ENCODE data around the gene HSPB9. TPM values are rescaled to one million over a fixed set of nuclear protein-coding genes. Genes with fewer than 3 reads are reported as not detected.

Gene HSPB9
- total and polyA plus RNA-seq, 9 of the 15 experiments (the other 6 are each of a cell fraction or from before 2014, with no cell fraction given) = 0.04 to 0.16 (median 0.08) TPM; not detected in 3

- H3K36me3 ChIP-seq (ENCODE audit: control insufficient read depth, insufficient read depth, low read length) = no peaks in the 10 kb centered on the region
- H3K9me1 ChIP-seq (ENCODE audit: control insufficient read depth, insufficient read depth, low read length) = no peaks in the 10 kb centered on the region
- H3K4me3 ChIP-seq = no peak overlapping the region
- ATAC-seq (no peak), FAIRE-seq (no peak), DNase-seq (ENCODE audit: extremely low read depth in 1 of 4, low spot score in 3 of 4) (no peak)
- in situ Hi-C loops (cut with MboI) (loop anchor here (25.0 kb wide), 1 partner anchor 369 kb away; the partner anchor contains the start of gene HAP1), intact Hi-C loops (cut with micrococcal nuclease) (no loop called here)
- H3K27me3 ChIP-seq (ENCODE audit: control insufficient read depth in 2 of 2, insufficient read depth in 2 of 2, low read length in 2 of 2) = no peaks in the 10 kb centered on the region
- POLR2A ChIA-PET = no interaction called here
- BruUV-seq (replicated peaks) = no TSS peak
- no peak overlapping the region for H2AFZ ChIP-seq (ENCODE audit: low read depth, low read length)
- no peaks in the 10 kb centered on the region for H4K20me1 ChIP-seq (replicated peaks; ENCODE audit: control insufficient read depth, insufficient read depth, low read length)
- no peak overlapping the region for H3K4me2 ChIP-seq (ENCODE audit: insufficient read depth, low read length)
- no peaks in the 10 kb centered on the region for H3K79me2 ChIP-seq (ENCODE audit: control insufficient read depth, insufficient read depth, low read length)
- no peak overlapping the region for H3K9ac ChIP-seq (ENCODE audit: insufficient read depth in 1 of 2, low read depth in 2 of 2, low read length in 2 of 2)
- H3K4me1 ChIP-seq (replicated peaks in 1 of 2; ENCODE audit: control insufficient read depth in 2 of 2, insufficient read depth in 2 of 2, low read length in 2 of 2) = peaks cover 14 to 45% of the 10 kb centered on the region in 2 experiments; a peak in 4 of 5 replicates
- 0% methylated on average over 1 of the region's 2 CpGs for WGBS (ENCODE audit: insufficient coverage, low coverage, missing lambda C conversion rate)
- H3K9me3 ChIP-seq (replicated peaks; ENCODE audit: control insufficient read depth, insufficient read depth, low read depth, low read length) = no peaks in the 10 kb centered on the region
- TF ChIP-seq PHF21A (IDR thresholded peaks at IDR 0.05; ENCODE audit: borderline replicate concordance, low read depth) (no peak), DLX4 (CRISPR knock-in tag; IDR thresholded peaks at IDR 0.05) (no peak), TRIM28 (IDR thresholded peaks at IDR 0.05) (no peak)
- TF ChIP-seq, protein P1, sequence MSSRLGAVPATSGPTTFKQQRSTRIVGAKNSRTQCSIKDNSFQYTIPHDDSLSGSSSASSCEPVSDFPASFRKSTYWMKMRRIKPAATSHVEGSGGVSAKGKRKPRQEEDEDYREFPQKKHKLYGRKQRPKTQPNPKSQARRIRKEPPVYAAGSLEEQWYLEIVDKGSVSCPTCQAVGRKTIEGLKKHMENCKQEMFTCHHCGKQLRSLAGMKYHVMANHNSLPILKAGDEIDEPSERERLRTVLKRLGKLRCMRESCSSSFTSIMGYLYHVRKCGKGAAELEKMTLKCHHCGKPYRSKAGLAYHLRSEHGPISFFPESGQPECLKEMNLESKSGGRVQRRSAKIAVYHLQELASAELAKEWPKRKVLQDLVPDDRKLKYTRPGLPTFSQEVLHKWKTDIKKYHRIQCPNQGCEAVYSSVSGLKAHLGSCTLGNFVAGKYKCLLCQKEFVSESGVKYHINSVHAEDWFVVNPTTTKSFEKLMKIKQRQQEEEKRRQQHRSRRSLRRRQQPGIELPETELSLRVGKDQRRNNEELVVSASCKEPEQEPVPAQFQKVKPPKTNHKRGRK (tag; IDR thresholded peaks at IDR 0.05) = peak; percentile 76
- no peak overlapping the region for H3K27ac ChIP-seq (ENCODE audit: extremely low read depth, low read depth, low read length)
- CTCF ChIA-PET (ENCODE audit: low intra/inter-chr PET ratio) = no interaction called here
These were observed 16.6 kb upstream of the HSPB9 start for GRCh38 chr17:42106009-42106408.
